Testis (tissue), 3 donors: ENCODE measurements around the gene FLT1. TPM values are rescaled to one million over a fixed set of nuclear protein-coding genes. Genes with fewer than 3 reads are reported as not detected.

ENCODE experiments used
- DNase-seq: peaks from one replicate; pipeline ENCODE4 v3.0.0-alpha.2; 2019
- H3K27ac ChIP-seq, 2 donors: fragments of 200-600 bp; sonication (generic); one replicate each; pipeline ENCODE4 v1.5.1; 2019
- H3K27me3 ChIP-seq: fragments of 200-600 bp; sonication (generic); one replicate; pipeline ENCODE4 v1.5.1; 2019
- H3K36me3 ChIP-seq: fragments of 200-600 bp; sonication (generic); one replicate; pipeline ENCODE4 v1.5.1; 2017; ENCODE audit warnings: low read depth; ENCODE audit errors: missing control alignments
- H3K4me1 ChIP-seq: fragments of 200-600 bp; sonication (generic); one replicate; pipeline ENCODE4 v1.5.1; 2019
- H3K4me3 ChIP-seq, 2 donors: fragments of 200-600 bp; sonication (generic); one replicate each; pipeline ENCODE4 v1.5.1; 2017 to 2019
- H3K9me3 ChIP-seq: fragments of 200-600 bp; sonication (generic); one replicate; pipeline ENCODE4 v1.5.1; 2017
- POLR2A ChIP-seq: fragments of 450-650 bp; IDR thresholded peaks from one replicate; pipeline ENCODE4 v1.6.1; 2017; ENCODE audit warnings: antibody characterized with exemption, mild to moderate bottlenecking, moderate library complexity
- WGBS, 2 donors: methylation state at CpG; one replicate each; pipeline ENCODE4 v1.1.5; 2018; 5-methylcytosine and 5-hydroxymethylcytosine counted together
- intact Hi-C: fragments of 100-400 bp; cut with DNase I; formaldehyde crosslinking; loops from one replicate; pipeline ENCODE4 v1.15.1; 2023; ENCODE audit warnings: low total_unique reads
- polyA plus RNA-seq: library from polyadenylated mRNA; stranded (reverse); fragments of 350-450 nt; fragmentation: Illumina TruSeq; extraction: RNeasy Lipid Tissue Mini Kit (QIAGEN cat#74804); gene quantifications from one replicate; pipeline ENCODE4 v1.2.3, GENCODE V29; 2014; ENCODE audit warnings: low read depth, low replicate concordance; ENCODE audit not compliant: insufficient read depth
- total RNA-seq, 2 donors: library from RNA; depleted of rRNA; stranded (reverse); fragments of >200 nt; gene quantifications; one replicate each; pipeline ENCODE4 v1.2.3, GENCODE V29; 2016
- TF ChIP-seq, protein P1 (sequence below), 3 experiments: fragments of 450-650 bp in 2 of 3; fragments of 200-600 bp in 1 of 3; sonication (generic) in 1 of 3; IDR thresholded peaks; one replicate each; pipeline ENCODE4 v1.5.1; 2016 to 2019; ENCODE audit warnings: antibody characterized with exemption in 3 of 3, mild to moderate bottlenecking in 2 of 3, moderate library complexity in 1 of 3

FLT1 gene
- total and polyA plus RNA-seq, 3 donors from 2014 or later: 26.6 to 48.1 (median 47.4) TPM

DNA sequence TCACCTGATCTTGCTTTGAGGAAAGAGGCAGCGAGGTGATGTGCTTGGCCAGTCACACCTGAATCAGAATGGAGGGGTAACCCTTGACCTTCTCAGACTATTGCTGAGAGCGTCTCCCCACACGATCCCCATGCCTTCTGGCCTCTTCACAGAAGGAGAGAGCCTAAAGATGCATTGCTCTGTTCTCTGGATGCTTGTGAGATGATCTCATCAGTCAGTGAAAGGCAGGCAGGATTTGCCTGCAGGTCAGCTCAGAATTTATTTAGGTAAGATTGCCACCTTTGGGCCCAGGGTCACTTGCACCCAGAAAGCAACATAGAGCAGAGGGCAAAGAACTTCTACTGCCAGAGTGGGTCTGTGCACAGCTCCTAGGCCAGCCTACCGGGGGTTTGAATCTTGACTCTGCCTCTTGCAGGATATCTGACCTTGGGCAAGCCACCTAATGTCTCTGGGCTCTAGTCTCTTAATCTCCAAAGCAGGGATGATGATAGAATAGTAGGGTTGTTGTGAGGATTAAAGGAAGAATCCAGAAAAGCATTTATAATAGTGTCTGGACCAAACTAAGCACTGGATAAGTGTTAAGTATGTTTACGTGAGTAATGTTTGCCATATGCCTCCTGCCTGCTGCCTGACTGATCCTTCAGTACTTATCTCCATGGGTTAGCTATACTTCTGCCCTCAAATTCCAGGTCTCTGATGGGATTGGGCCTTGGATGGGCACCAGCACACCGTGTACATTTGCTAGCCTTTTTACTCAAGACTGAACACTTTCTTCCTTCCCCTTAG, 8.4 kb upstream of the FLT1 start:
- 74 to 81% methylated on average over 6 of the region's 6 CpGs for WGBS, 2 donors
- Histone ChIP-seq H3K4me3 (no peak overlapping the region), H3K27me3 (no peaks in the 10 kb centered on the region), H3K27ac (no peak overlapping the region), H3K36me3 (no peaks in the 10 kb centered on the region), H3K4me1 (no peaks in the 10 kb centered on the region), H3K9me3 (no peaks in the 10 kb centered on the region)
- TF ChIP-seq, protein P1, sequence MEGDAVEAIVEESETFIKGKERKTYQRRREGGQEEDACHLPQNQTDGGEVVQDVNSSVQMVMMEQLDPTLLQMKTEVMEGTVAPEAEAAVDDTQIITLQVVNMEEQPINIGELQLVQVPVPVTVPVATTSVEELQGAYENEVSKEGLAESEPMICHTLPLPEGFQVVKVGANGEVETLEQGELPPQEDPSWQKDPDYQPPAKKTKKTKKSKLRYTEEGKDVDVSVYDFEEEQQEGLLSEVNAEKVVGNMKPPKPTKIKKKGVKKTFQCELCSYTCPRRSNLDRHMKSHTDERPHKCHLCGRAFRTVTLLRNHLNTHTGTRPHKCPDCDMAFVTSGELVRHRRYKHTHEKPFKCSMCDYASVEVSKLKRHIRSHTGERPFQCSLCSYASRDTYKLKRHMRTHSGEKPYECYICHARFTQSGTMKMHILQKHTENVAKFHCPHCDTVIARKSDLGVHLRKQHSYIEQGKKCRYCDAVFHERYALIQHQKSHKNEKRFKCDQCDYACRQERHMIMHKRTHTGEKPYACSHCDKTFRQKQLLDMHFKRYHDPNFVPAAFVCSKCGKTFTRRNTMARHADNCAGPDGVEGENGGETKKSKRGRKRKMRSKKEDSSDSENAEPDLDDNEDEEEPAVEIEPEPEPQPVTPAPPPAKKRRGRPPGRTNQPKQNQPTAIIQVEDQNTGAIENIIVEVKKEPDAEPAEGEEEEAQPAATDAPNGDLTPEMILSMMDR (IDR thresholded peaks at IDR 0.05): no peak
- TF ChIP-seq POLR2A: no peak
- intact Hi-C loops: no loop called here
- DNase-seq: no peak

DNA sequence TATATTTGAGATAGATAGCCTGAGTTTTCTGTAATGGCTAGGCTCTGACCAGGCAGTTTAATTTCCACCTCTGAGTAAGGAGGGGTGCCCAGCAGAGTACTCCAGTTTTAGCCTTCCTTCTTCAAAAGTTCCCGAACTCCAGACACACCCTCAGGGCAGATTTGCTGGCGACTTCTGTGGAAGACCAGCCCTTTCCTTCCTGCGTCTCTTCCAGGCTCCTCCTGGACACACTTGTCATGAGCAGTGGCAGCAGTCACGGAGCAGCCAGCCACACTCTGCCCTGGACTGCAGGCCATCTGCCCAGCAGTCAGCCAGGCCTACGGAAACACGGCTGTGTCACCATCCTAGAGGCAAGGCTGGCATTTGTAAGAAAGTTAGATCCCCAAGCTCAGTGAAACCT, 6.6 kb upstream of the FLT1 start:
- H3K27ac ChIP-seq: no peak overlapping the region
- no peak overlapping the region for H3K4me3 ChIP-seq
- WGBS, 2 donors: 91 to 92% methylated on average over 6 of the region's 6 CpGs

DNA sequence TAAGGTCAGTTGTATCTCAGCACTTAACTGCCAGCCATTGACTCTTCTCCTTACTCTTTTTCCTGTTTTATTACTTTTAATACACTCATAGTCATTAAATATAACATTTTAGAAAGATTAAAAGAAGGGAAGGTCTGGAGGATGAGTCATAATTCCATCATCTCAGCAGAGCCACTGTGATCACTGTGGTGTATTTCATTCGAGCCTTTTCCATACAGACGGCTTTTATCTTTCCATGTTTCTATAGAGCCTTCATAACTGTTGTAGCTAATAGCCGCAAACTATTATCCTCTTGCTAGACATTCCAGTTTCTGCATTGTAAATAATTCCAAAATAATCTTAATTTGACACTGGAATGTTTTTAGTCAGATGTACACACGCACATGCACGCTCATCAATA, 4.7 kb upstream of the FLT1 start:
- TF ChIP-seq, protein P1 (IDR thresholded peaks at IDR 0.05): no peak
- no peak for TF ChIP-seq POLR2A
- Histone ChIP-seq H3K4me3 (no peak overlapping the region), H3K4me1 (no peaks in the 10 kb centered on the region), H3K9me3 (no peaks in the 10 kb centered on the region), H3K27ac (no peak overlapping the region), H3K36me3 (no peaks in the 10 kb centered on the region), H3K27me3 (no peaks in the 10 kb centered on the region)
- DNase-seq: no peak
- intact Hi-C loops: no loop called here
- 80 to 89% methylated on average over 5 of the region's 5 CpGs for WGBS, 2 donors

More for the DNA sequence above, 6.6 kb upstream of the FLT1 start:
- no peaks in the 10 kb centered on the region for H3K27me3 ChIP-seq
- H3K36me3 ChIP-seq: no peaks in the 10 kb centered on the region
- DNase-seq: no peak
- intact Hi-C loops: no loop called here
- TF ChIP-seq POLR2A: no peak
- H3K4me1 ChIP-seq: no peaks in the 10 kb centered on the region
- no peaks in the 10 kb centered on the region for H3K9me3 ChIP-seq

DNA sequence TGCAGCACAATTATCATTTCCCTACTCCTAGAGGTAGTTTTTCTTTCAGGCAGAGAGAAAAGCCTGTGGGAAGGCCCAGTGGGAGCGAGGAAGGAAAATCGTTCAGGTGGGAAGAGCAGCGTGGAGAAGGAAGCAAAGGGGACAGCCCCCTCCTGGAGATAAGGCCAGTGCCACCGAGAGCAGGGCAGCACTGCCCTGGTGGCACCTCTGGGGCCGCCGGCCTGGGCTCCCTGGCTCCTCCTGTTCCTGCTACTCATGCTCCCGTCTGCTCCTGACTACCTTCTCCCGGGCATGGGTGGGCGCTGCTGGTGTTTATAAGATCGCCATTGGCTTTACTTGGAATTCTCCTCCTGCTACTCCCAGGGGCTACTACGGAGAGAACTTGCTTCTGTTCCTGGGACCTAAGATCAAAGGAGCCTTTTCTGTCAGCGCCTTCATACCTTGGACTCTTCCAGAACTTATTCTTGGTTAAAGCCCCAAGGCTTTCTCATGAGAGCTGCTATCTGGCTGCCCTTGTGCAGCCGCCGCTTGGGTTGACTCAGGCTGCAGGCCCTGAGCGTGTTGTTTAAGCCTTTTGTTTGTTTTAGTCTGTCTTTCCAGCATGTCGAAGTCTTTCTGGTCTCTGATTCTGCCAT, 3.7 kb upstream of the FLT1 start:
- DNase-seq: no peak
- H3K27ac ChIP-seq: no peak overlapping the region
- WGBS, 2 donors: 80 to 90% methylated on average over 15 to 16 of the region's 16 CpGs
- intact Hi-C loops: no loop called here
- no peak overlapping the region for H3K4me3 ChIP-seq
- TF ChIP-seq, protein P1 (IDR thresholded peaks at IDR 0.05): no peak
- no peak for TF ChIP-seq POLR2A
- no peaks in the 10 kb centered on the region for H3K27me3 ChIP-seq
- H3K9me3 ChIP-seq: no peaks in the 10 kb centered on the region
- H3K36me3 ChIP-seq: no peaks in the 10 kb centered on the region
- H3K4me1 ChIP-seq: no peaks in the 10 kb centered on the region

DNA sequence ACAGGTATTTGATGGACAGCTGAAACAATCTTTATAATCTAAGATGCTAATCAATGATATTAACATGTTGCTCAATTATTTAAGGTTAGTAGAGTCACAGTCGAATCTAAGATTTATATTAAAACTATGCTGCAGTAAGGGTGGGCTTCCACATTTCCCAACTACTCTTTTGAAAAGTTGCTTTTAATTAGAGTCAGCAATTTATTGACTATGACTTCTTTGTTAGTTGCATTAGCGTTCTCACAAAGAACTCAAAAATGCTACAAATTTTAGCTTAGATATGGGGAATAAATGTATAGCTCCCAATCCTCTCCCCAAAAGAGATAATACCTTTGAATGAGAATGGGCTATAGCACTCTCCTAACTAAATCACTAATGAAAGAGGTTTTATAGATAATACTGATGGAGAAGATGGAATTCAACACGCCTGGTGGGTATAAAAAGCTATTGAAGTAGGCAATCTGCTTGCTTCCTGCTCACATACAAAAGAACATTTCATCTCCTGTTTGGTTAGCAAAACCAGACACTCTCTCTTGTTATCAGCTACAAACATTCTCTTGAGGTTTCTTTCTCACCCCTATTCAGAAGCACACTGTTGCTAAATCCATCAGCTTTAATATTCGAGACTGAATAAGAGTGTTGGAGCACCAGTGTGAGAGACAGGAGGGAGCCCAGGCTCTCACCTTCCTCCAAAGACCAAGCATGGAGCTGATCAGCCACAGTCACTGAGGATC, 2.4 kb upstream of the FLT1 start:
- WGBS, 2 donors: 70 to 75% methylated on average over 4 of the region's 4 CpGs
- Histone ChIP-seq H3K4me1 (no peaks in the 10 kb centered on the region), H3K27ac (no peak overlapping the region), H3K36me3 (no peaks in the 10 kb centered on the region), H3K4me3 (no peak overlapping the region), H3K9me3 (no peaks in the 10 kb centered on the region), H3K27me3 (no peaks in the 10 kb centered on the region)
- TF ChIP-seq, protein P1 (IDR thresholded peaks at IDR 0.05): no peak
- TF ChIP-seq POLR2A: no peak
- intact Hi-C loops: no loop called here
- DNase-seq: no peak
